HEK293 (cell line): Measurements from ENCODE around the gene ASPSCR1.
"Not testable (repeated sequence)": the region's sequence is repeated elsewhere in the genome, so short reads cannot be mapped to it uniquely, and the experiment has no call there.

Experiments used
- CTCF ChIA-PET: fragments of 350-600 bp; formaldehyde crosslinking; extraction: SDS; loops from one replicate; lab custom pipeline; 2021; ENCODE audit warnings: antibody characterized with exemption; lab: Yijun Ruan, JAX
- POLR2A ChIA-PET: fragments of 300-600 bp; formaldehyde crosslinking; extraction: SDS; loops from one replicate; lab custom pipeline; 2020; ENCODE audit warnings: antibody characterized with exemption, inconsistent platforms; lab: Yijun Ruan, JAX
- H3K27ac ChIP-seq: fragments of 200-500 bp; sonication (Bioruptor generic); 2 replicates; pipeline ENCODE4 v1.5.1; 2014; ENCODE audit warnings: low read depth, low read length, control low read depth, inconsistent platforms; ENCODE audit errors: extremely low read depth
- H3K36me3 ChIP-seq, 2 experiments: fragments of 200-500 bp in 1 of 2; sonication (Bioruptor generic) in 1 of 2; 1 replicate in 1 of 2; 2 replicates in 1 of 2; pipeline ENCODE4 v1.5.1; 2014 to 2017; ENCODE audit warnings: inconsistent platforms in 2 of 2, low read length in 2 of 2; ENCODE audit not compliant: control insufficient read depth in 2 of 2, insufficient read depth in 1 of 2
- H3K4me1 ChIP-seq: fragments of 200-500 bp; sonication (Bioruptor generic); 2 replicates; pipeline ENCODE4 v1.5.1; 2014; ENCODE audit warnings: mild to moderate bottlenecking, low read length, inconsistent platforms; ENCODE audit not compliant: control insufficient read depth, insufficient read depth
- H3K4me3 ChIP-seq: 2 replicates; pipeline ENCODE4 v1.5.1; 2011; ENCODE audit warnings: low read depth, mild to moderate bottlenecking, control low read depth, low read length, moderate library complexity
- H3K9me3 ChIP-seq: fragments of 200-500 bp; sonication (Bioruptor generic); 2 replicates; pipeline ENCODE4 v1.5.1; 2014; ENCODE audit warnings: low read depth, low read length, inconsistent platforms; ENCODE audit not compliant: control insufficient read depth, insufficient read depth
- GLIS2 ChIP-seq: fragments of 450-650 bp; formaldehyde crosslinking; IDR thresholded peaks from 2 replicates; pipeline ENCODE4 v1.5.1; 2016; ENCODE audit warnings: missing biosample characterization, missing genetic modification characterization
- KLF8 ChIP-seq: fragments of 450-650 bp; formaldehyde crosslinking; IDR thresholded peaks from 2 replicates; pipeline ENCODE4 v1.5.1; 2016; ENCODE audit warnings: missing biosample characterization, missing genetic modification characterization
- YY1 ChIP-seq: fragments of 450-650 bp; formaldehyde crosslinking; IDR thresholded peaks from 2 replicates; pipeline ENCODE4 v1.5.1; 2018; ENCODE audit warnings: missing biosample characterization, missing genetic modification characterization
- ZFP69B ChIP-seq: fragments of 450-650 bp; formaldehyde crosslinking; IDR thresholded peaks from 2 replicates; pipeline ENCODE4 v1.5.1; 2016; ENCODE audit warnings: missing biosample characterization, missing genetic modification characterization
- ZNF133 ChIP-seq: fragments of 450-650 bp; formaldehyde crosslinking; IDR thresholded peaks from 2 replicates; pipeline ENCODE4 v1.5.1; 2016; ENCODE audit warnings: missing biosample characterization, missing genetic modification characterization
- ZNF280D ChIP-seq: fragments of 450-650 bp; formaldehyde crosslinking; IDR thresholded peaks from 2 replicates; pipeline ENCODE4 v1.5.1; 2016; ENCODE audit warnings: missing biosample characterization, missing genetic modification characterization
- ZNF341 ChIP-seq: fragments of 450-650 bp; formaldehyde crosslinking; IDR thresholded peaks from 2 replicates; pipeline ENCODE4; 2016; ENCODE audit warnings: low read depth, missing biosample characterization, missing genetic modification characterization
- ZNF37A ChIP-seq: fragments of 450-650 bp; IDR thresholded peaks from 2 replicates; pipeline ENCODE4 v1.5.1; 2018; ENCODE audit warnings: missing biosample characterization, missing genetic modification characterization
- ZNF596 ChIP-seq: fragments of 450-650 bp; IDR thresholded peaks from 2 replicates; pipeline ENCODE4 v1.5.0; 2018; ENCODE audit warnings: missing biosample characterization, mild to moderate bottlenecking, missing genetic modification characterization, moderate library complexity
- ZNF621 ChIP-seq: fragments of 450-650 bp; formaldehyde crosslinking; IDR thresholded peaks from 2 replicates; pipeline ENCODE4 v1.5.1; 2017; ENCODE audit warnings: missing biosample characterization, missing genetic modification characterization
- ZNF654 ChIP-seq: fragments of 450-650 bp; formaldehyde crosslinking; IDR thresholded peaks from 2 replicates; pipeline ENCODE4 v1.5.1; 2016; ENCODE audit warnings: low read depth, missing biosample characterization, missing genetic modification characterization
- ZXDB ChIP-seq: fragments of 450-650 bp; formaldehyde crosslinking; IDR thresholded peaks from 2 replicates; pipeline ENCODE4 v1.5.1; 2016; ENCODE audit warnings: missing biosample characterization, missing genetic modification characterization
- TF ChIP-seq, protein P1 (sequence below): fragments of 450-650 bp; formaldehyde crosslinking; IDR thresholded peaks from 2 replicates; pipeline ENCODE4 v1.5.1; 2016; ENCODE audit warnings: missing biosample characterization, missing genetic modification characterization

ASPSCR1 gene

GRCh38 chr17:81952792-81953228 is 24.6 kb upstream of the ASPSCR1 start:
- Histone ChIP-seq H3K9me3 (no peaks in the 10 kb centered on the region), H3K4me1 (no peaks in the 10 kb centered on the region), H3K27ac (no peak overlapping the region), H3K36me3 (no peaks in the 10 kb centered on the region), H3K4me3 (no peak overlapping the region)
- POLR2A ChIA-PET, result interaction anchor here (1.6 kb wide), 1 partner anchor 15 kb away, joined by 4 read pairs; no protein-coding TSS in a partner anchor
- no peak for TF ChIP-seq ZNF621 (tag by site-specific recombination)
- peak; percentile 54 for TF ChIP-seq GLIS2
- CTCF ChIA-PET, result interaction anchor here (0.7 to 2.6 kb wide), 5 partner anchors 35 to 271 kb away, joined by 3 to 12 read pairs (median 4); partner anchors contain the start of gene SIRT7

GRCh38 chr17:81953443-81953842 is 24.0 kb upstream of the ASPSCR1 start:
- ChIA-PET POLR2A (interaction anchor here (0.6 to 2.1 kb wide), 6 partner anchors 15 to 183 kb away, joined by 3 to 10 read pairs (median 4); partner anchors contain the start of genes CENPX, DCXR and LRRC45), CTCF (interaction anchor here (0.6 to 2.6 kb wide), 7 partner anchors 23 to 1434 kb away, joined by 3 to 12 read pairs (median 4); partner anchors contain the start of gene SIRT7)
- H3K36me3 ChIP-seq, H3K4me1 ChIP-seq, H3K27ac ChIP-seq, H3K4me3 ChIP-seq: not testable (repeated sequence)
- TF ChIP-seq, protein P1, sequence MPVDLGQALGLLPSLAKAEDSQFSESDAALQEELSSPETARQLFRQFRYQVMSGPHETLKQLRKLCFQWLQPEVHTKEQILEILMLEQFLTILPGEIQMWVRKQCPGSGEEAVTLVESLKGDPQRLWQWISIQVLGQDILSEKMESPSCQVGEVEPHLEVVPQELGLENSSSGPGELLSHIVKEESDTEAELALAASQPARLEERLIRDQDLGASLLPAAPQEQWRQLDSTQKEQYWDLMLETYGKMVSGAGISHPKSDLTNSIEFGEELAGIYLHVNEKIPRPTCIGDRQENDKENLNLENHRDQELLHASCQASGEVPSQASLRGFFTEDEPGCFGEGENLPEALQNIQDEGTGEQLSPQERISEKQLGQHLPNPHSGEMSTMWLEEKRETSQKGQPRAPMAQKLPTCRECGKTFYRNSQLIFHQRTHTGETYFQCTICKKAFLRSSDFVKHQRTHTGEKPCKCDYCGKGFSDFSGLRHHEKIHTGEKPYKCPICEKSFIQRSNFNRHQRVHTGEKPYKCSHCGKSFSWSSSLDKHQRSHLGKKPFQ (tag by site-specific recombination), result 0 out of 2 replicates have a peak, but pooled peaks have one; percentile 42
- TF ChIP-seq ZNF654 (peak; percentile 31; the same call in 1 of the 2 replicates), KLF8 (0 out of 2 replicates have a peak, but pooled peaks have one; percentile 27), ZNF280D (tag by site-specific recombination) (0 out of 2 replicates have a peak, but pooled peaks have one; percentile 76)
- TF ChIP-seq, all 188 proteins: peak for 4; not testable (repeated sequence) for 184
- H3K9me3 ChIP-seq, result not testable (repeated sequence)

DNA sequence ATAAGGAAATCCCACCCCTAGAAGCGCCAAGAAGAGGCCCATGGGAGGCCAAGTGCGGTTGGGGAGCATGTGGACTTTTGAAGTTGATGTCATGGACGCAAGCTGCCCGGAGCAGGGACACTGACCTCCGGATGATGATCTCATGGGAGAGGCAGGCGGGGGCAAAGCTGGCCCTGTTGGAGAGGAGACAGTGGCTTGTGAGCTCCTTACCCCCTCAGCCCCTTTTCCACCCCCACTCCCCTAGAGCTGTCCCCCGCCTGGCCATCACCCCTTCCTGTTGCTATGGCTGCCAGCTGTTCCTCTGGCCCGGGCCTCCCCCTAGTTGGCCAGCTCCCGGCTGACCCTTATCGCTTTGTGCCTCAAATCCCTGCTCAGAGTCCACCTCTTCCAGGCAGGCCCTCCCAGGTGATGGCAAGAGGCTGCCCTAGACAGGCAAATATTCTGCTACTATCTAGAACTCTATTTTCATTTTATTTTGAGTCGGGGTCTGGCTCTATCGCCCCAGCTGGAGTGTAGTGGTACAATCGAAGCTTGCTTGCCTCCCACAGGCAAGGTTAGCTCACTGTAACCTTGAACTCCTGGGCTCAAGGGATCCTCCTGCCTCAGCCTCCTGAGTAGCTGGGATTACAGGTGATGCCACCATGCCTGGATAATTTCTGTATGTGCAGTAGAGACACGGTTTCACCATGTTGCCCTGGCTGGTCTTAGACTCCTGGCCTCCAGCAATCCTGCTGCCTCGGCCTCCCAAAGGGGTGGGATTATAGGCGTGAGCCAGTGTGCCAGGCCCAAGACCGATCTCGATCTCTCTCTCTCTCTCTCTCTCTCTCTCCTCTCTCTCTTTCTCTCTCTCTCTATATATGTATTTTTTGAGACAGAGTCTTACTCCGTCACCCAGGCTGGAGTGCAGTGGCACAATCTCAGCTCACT is 23.0 kb upstream of the ASPSCR1 start:
- ChIA-PET CTCF (interaction anchor here (0.6 to 2.6 kb wide), 10 partner anchors 24 to 152 kb away, joined by 3 to 12 read pairs (median 4); partner anchors contain the start of gene SIRT7), POLR2A (interaction anchor here (0.6 to 2.1 kb wide), 6 partner anchors 9 to 182 kb away, joined by 3 to 10 read pairs (median 4); partner anchors contain the start of genes CENPX, DCXR and LRRC45)
- Histone ChIP-seq H3K9me3 (no peaks in the 10 kb centered on the region), H3K27ac (no peak overlapping the region), H3K4me1 (no peaks in the 10 kb centered on the region; the same call in 1 of the 2 replicates), H3K4me3 (no peak overlapping the region), H3K36me3 (no peaks in the 10 kb centered on the region)
- TF ChIP-seq ZNF133 (tag by site-specific recombination), result no peak
- no peak for TF ChIP-seq ZFP69B (tag by site-specific recombination)
- peak; percentile 40; the same call in 1 of the 2 replicates for TF ChIP-seq ZNF341
- peak; percentile 80 for TF ChIP-seq ZNF596 (tag by site-specific recombination)
- TF ChIP-seq ZNF37A (tag by site-specific recombination), result no peak
- no peak for TF ChIP-seq ZXDB
- TF ChIP-seq YY1 (tag by site-specific recombination), result no peak
